Fibroblast of upper back skin (primary cell): ENCODE results near the gene DOCK7.

Experiments
- DNase-seq: peaks from one replicate; pipeline ENCODE4 v3.0.0-alpha.2; 2013

DOCK7 gene

DNA sequence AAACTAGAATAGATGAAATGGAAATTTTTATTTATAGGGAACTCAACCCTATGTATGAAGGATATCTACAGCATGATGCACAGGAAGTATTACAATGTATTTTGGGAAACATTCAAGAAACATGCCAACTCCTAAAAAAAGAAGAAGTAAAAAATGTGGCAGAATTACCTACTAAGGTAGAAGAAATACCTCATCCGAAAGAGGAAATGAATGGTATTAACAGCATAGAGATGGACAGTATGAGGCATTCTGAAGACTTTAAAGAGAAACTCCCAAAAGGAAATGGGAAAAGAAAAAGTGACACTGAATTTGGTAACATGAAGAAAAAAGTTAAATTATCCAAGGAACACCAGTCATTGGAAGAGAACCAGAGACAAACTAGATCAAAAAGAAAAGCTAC is 243.5 kb downstream of the DOCK7 start:
- DNase-seq: no peak

- no peak for DNase-seq
Measured at GRCh38 chr1:62439652-62440371, 248.4 kb downstream of the DOCK7 start.

DNA sequence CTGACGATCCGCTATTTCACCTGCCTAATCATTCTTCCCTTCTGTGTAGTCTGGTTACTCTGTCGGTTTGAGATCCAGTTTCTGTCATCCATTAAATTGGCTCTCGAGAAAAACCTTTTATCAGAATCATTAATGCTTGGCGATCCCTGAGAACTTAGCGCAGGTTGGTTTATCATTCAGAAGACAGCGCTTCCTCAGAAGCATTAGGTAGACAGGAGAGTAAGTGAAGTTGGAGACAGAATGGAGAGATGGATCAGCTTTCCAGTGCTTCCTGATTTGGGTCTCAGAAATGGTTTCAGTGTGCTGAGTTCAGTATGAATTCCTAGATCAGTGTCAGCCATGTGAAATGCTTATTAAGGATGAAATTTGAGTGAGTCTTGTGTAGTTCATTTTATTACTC is 250.0 kb downstream of the DOCK7 start:
- no peak for DNase-seq

GRCh38 chr1:62437273-62437940 is 250.8 kb downstream of the DOCK7 start:
- no peak for DNase-seq

DNA sequence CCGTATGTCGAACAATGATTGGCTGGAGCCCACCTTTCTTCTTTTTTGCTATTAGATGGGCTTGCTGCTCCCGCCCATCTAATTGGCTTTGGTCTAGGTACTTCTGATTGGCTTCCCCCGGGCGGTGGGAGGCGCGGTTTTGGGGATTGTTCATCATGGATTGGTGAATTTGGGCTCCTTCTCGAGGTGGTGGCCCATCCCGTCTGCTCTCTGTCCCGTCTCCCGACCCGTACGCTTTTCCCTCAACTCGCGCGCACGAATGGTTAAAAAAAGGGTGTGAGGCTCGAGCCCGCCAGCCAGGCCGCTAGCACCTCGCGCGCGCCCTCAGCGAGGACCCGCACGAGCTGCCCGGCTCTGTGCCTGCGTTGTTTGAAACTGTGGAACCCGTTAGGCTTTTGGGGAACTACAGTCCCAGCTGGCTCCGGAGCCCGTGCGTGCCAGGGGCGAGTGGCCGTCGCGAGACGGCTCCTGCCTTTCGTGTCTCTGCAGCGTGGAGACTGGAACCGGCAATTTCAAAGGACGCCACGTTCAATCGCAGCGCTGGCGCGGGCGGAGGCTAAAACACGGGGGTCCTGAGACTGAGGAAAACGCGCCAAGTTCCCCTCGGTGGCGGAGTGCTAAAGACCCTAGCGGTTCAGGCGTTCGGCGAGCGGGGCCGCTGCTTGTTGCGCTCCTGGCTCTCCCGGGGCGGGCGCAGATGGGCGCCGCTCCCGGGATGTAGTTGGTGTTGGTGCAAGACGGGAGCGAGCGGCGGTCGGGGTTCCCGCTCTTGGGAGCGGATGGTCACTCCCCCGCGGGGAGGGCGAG is 251.5 kb downstream of the DOCK7 start, which contains the start of gene USP1:
TSS of gene USP1 (plus strand) at position 584 of the 807 bp plus-strand sequence. CDS start 2,819 bp downstream, outside the sequence.
- peak; percentile 100 for DNase-seq

DNA sequence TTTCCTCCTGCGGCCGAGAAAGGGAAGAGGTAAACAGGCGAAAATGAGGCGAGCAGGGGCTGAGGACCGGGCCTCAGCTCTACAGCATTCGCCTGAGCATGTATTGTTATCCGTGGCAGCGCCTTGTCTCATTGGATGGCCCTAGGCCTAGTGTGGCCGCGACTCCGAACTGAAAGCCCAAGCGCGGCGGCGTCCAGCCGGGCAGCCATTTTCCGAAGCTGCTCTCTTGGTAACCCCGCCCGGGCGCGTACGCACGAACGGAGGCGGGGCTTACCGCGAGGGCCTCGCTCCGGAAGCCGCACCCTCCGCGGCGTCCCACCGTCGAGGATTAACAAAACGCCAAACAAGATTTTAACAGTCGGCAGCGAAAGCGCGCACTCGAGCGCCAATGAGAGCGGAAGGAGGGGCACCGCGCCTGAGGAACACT is 252.1 kb downstream of the DOCK7 start:
- DNase-seq: no peak

- no peak for DNase-seq
Measured at GRCh38 chr1:62435231-62436038, 252.8 kb downstream of the DOCK7 start.

GRCh38 chr1:62434618-62435001 is 253.6 kb downstream of the DOCK7 start:
- no peak for DNase-seq

GRCh38 chr1:62433861-62434617 is 254.1 kb downstream of the DOCK7 start:
- DNase-seq: no peak

DNA sequence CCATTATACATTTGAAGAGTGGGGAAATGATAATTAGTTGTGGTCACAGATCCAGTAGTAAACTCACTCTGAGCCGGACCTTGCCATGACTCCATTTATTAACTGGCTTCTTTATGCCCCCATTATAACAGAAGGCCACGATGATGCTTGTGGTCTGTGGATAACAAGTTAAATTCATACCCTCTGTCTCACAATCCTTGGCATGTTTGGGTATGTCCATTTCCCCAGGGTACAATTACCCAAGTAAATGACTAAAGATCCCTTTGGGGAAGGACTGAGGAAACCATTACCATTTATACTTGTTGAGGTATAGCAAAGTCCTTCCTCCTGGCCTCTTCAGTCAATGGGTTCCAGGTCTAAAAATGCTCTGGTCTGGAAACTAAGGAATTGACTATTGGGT is 258.6 kb downstream of the DOCK7 start:
- no peak for DNase-seq

- DNase-seq: no peak
Measured at GRCh38 chr1:62428351-62428750, 259.8 kb downstream of the DOCK7 start.

- no peak for DNase-seq
Measured at GRCh38 chr1:62426794-62427193, 261.4 kb downstream of the DOCK7 start.

DNA sequence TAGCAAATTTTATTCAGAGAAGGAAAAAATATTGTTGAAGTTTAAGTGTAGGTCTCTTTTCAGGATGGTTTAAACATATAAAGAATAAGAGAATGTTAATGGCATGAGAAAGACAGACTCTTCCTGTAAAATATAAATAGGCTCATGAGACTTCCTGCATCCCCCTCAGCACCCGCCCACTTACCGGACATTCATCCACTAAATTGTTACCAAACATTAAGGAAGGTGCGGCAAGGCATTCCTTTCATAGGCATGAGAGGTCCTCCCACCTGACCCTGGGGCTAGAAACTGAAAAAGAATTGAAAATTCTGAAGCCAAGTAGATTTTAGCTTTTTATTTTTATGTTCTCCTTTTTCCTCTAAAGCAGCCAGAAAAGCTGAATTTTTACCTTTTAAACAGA is 261.9 kb downstream of the DOCK7 start:
- DNase-seq: no peak

DNA sequence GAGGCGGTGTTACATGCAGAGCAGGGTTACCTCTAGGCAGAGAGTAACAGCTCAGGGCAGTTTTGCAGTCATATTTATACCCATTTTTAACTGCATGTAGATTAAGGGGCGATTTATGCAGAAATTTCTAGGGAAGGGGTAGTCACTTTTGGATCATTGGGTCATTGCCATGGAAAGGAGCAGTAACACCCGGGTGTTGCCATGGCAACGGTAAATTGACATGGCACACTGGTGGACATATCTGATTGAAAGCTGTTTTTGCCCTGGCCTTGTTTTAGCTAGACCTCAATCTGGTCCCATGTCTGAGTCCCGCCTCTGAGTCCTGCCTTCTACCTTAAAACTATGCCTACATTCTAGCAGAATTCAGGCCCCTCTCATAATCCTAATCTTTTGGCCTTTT is 263.1 kb downstream of the DOCK7 start:
- no peak for DNase-seq

- peak; percentile 34 for DNase-seq
Measured at GRCh38 chr1:62424411-62424810, 263.8 kb downstream of the DOCK7 start.

DNA sequence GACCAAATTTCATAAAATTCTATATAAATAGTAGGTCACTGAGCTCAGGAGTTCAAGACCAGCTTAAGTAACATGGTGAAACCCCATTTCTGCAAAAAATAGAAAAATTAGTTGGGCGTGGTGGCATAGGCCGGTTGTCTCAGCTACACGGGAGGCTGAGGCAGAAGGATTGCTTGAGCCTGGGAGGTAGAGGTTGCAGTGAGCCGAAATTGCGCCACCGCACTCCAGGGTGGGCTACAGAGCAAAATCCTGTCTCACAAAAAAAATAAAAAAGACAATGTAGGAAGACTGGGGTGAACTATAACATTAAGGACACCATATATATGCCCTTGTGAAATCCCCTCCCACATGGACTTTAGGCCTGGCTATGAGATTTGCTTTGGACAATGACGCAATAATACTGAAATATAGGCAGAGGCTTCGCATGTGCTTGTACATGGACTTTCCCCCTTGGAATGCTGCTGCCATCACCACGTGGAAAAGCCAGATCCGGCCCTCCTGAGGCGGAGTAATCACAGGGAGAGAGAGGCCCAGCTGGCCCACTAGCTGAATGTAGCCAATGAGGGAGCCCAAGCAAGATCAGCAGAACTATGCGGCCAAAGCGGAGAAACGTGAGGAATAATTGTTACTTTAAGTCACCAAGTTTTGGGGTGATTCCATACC is 264.5 kb downstream of the DOCK7 start:
- peak; percentile 32 for DNase-seq

DNA sequence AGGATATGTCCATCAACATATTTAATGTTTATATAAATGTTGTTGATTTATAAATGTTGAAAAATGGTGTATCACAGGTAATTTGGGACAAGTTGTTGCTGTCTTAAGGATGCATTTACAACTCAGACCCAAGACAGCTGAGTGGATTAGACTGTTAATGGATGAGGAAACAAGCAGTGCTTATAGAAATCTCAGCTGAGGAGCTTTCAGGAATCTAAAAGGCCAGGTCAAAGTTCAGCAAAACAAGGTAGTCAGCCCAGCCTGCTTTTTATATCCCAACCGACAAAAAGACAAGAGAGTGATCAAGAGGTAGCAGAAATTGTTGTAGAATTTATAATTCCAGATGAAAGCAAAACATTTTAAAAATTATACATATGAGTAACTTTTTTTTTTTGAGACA is 268.0 kb downstream of the DOCK7 start:
- DNase-seq: no peak

DNA sequence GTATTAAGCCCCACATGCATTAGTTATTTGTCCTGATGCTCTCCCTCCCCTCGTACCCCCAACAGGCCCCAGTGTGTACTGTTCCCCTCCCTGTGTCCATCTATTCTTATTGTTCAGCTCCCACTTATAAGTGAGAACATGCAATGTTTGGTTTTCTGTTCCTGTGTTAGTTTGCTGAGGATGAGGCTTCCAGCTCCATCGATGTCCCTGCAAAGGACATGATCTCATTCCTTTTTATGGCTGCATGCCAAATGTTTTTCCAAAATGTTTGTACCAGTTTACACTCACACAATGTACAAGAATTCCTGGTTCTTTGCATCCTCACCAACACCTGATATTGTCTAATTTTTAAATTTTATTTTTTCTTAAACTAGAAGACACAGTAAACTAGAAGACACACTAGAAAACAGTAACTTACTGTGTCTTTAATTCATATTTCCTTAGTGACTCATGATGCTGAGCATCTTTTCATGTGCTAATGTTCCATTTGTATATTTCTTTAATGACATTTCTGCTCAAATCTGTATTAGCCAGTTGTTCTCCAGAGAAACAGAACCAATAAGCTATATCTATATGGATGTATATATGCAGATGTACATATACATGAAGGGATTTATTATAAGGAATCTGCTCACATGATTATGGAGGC is 270.7 kb downstream of the DOCK7 start:
- no peak for DNase-seq

DNA sequence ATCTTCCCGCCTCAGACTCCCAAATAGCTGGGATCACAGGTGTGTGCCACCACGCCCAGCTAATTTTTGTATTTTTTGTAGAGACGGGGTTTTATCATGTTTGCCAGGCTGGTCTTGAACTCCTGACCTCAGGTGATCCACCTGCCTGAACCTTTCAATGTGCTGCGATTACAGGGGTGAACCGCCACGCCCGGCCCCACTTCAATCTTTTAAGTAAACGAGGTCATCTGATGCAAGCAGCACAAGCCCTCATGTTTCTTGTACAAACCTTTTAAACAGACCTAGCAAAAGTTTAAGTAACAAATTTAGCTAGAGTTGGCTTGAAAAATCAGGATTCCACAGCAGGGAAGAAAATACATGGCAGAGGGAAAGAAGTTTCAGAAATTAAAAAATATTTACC is 272.5 kb downstream of the DOCK7 start:
- DNase-seq: no peak

DNA sequence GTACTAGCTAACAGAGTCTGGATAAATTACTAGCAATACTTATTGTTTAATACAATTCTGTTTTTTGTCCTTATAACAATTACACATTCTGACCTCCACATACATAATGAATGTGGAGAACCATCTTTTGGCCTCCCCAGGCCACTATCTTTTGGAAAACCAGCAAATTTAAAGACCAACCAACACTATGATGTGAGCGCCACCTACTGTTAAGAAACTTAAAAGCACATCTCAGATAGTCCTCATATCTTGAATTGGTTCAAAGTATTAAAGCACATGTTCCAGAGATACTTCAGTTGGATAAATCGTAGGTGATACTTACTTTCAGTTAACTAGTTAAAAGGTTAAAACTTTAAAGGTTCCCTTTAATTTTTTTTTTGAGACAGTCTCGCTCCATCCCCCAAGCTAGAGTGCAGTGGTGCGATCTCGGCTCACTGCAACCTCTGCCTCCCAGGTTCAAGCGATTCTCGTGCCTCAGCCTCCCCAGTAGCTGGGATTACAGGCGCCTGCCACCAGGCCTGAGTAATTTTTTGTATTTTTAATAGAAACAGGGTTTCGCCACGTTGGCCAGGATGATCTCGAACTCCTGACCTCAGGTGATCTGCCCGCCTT is 280.7 kb downstream of the DOCK7 start:
- DNase-seq: peak; percentile 62

- no peak for DNase-seq
Measured at GRCh38 chr1:62406576-62406975, 281.6 kb downstream of the DOCK7 start.
